Midbrain (tissue), 1 donor: ENCODE data around the gene TRIM28.
"Not testable (repeated sequence)": the region's sequence is repeated elsewhere in the genome, so short reads cannot be mapped to it uniquely, and the experiment has no call there.

Source experiments
- DNase-seq: peaks from one replicate; lab custom pipeline; 2025; lab: John Stamatoyannopoulos, UW

Gene TRIM28

GRCh38 chr19:58561373-58562121 is 17.7 kb downstream of the TRIM28 start:
- no peak for DNase-seq

GRCh38 chr19:58562122-58563033 is 18.5 kb downstream of the TRIM28 start:
- no peak for DNase-seq

GRCh38 chr19:58563034-58563573 is 19.2 kb downstream of the TRIM28 start:
- DNase-seq: no peak

GRCh38 chr19:58563823-58564222 is 20.0 kb downstream of the TRIM28 start:
- no peak for DNase-seq

- DNase-seq: no peak
Observed at GRCh38 chr19:58566989-58567388, 23.1 kb downstream of the TRIM28 start.

GRCh38 chr19:58568453-58569130 is 24.7 kb downstream of the TRIM28 start:
- no peak for DNase-seq

GRCh38 chr19:58569191-58569942 is 25.5 kb downstream of the TRIM28 start:
- DNase-seq: no peak

GRCh38 chr19:58569943-58570670 is 26.2 kb downstream of the TRIM28 start:
- no peak for DNase-seq

- DNase-seq: no peak
Observed at GRCh38 chr19:58570770-58571574, 27.1 kb downstream of the TRIM28 start.

GRCh38 chr19:58571575-58571947 is 27.7 kb downstream of the TRIM28 start:
- no peak for DNase-seq

GRCh38 chr19:58572026-58572817 is 28.4 kb downstream of the TRIM28 start:
- DNase-seq: no peak

- DNase-seq: no peak
Observed at GRCh38 chr19:58572818-58573657, 29.2 kb downstream of the TRIM28 start, which contains the start of gene MZF1. TSS of gene MZF1 (minus strand) at chr19:58573335. CDS start at chr19:58571389, 1,946 bp downstream.

- no peak for DNase-seq
Observed at GRCh38 chr19:58573658-58574164, 29.8 kb downstream of the TRIM28 start.

- no peak for DNase-seq
Observed at GRCh38 chr19:58575183-58576041, 31.5 kb downstream of the TRIM28 start.

GRCh38 chr19:58577581-58577980 is 33.7 kb downstream of the TRIM28 start:
- not testable (repeated sequence) for DNase-seq

GRCh38 chr19:58578012-58578925 is 34.4 kb downstream of the TRIM28 start:
- no peak for DNase-seq
